Transverse colon (tissue), 4 donors: ENCODE measurements around the gene HELZ. TPM values are rescaled to one million over a fixed set of nuclear protein-coding genes. Genes with fewer than 3 reads are reported as not detected.

Experiments
- DNase-seq: peaks from one replicate; pipeline ENCODE4 v3.0.0-alpha.2; 2019
- H3K27ac ChIP-seq, 4 donors: fragments of 200-600 bp; sonication (generic); 2 replicates each; pipeline ENCODE4 v1.5.1; 2016 to 2018; ENCODE audit warnings: inconsistent platforms in 4 of 4
- H3K27me3 ChIP-seq: fragments of 200-600 bp; sonication (generic); 2 replicates; pipeline ENCODE4 v1.5.1; 2017; ENCODE audit warnings: inconsistent platforms
- H3K36me3 ChIP-seq, 4 donors: fragments of 200-600 bp; sonication (generic); 2 replicates each; pipeline ENCODE4 v1.5.1; 2017 to 2019; ENCODE audit warnings: inconsistent platforms in 4 of 4
- H3K4me1 ChIP-seq, 4 donors: fragments of 200-600 bp; sonication (generic); 2 replicates each; pipeline ENCODE4 v1.5.1; 2017 to 2020; ENCODE audit warnings: inconsistent platforms in 4 of 4
- H3K4me3 ChIP-seq, 4 donors: fragments of 200-600 bp; sonication (generic); 1 replicate in 1 of 4; 2 replicates in 3 of 4; pipeline versions ENCODE4 v1.5.1 to v1.6.1; 2017 to 2019; ENCODE audit warnings: inconsistent platforms in 4 of 4
- H3K9me3 ChIP-seq, 2 donors: fragments of 200-600 bp; sonication (generic); 2 replicates each; pipeline ENCODE4 v1.5.1; 2017 to 2019; ENCODE audit warnings: inconsistent platforms in 2 of 2
- EP300 ChIP-seq: sonication (generic); formaldehyde crosslinking; IDR thresholded peaks from one replicate; pipeline ENCODE4 v1.6.1; 2017; ENCODE audit warnings: antibody characterized with exemption, low read depth
- POLR2A ChIP-seq: fragments of 450-650 bp; IDR thresholded peaks from one replicate; pipeline ENCODE4 v1.6.1; 2016; ENCODE audit warnings: antibody characterized with exemption, mild to moderate bottlenecking, moderate library complexity
- POLR2AphosphoS5 ChIP-seq, 3 donors: sonication (generic); formaldehyde crosslinking; IDR thresholded peaks; one replicate each; pipeline ENCODE4 v1.6.1; 2016; ENCODE audit warnings: antibody characterized with exemption in 3 of 3
- WGBS, 2 donors: methylation state at CpG; one replicate each; pipeline ENCODE4 v1.1.5; 2018; ENCODE audit warnings: low coverage in 1 of 2; 5-methylcytosine and 5-hydroxymethylcytosine counted together
- in situ Hi-C, 4 donors: fragments of 200-750 bp; cut with MboI; loops; one replicate each; pipeline versions ENCODE4 v1.15.0 to v1.15.1; 2017; ENCODE audit warnings: low sequenced_read_pairs in 3 of 4, low pct_ligation_motif_present in 1 of 4, low pct_unique_long_range_greater_than_20kb in 1 of 4
- intact Hi-C: fragments of 100-400 bp; cut with DNase I; formaldehyde crosslinking; loops from one replicate; pipeline ENCODE4 v1.15.1; 2023; ENCODE audit warnings: low total_unique reads
- total RNA-seq, 4 donors: library from RNA; depleted of rRNA; stranded (reverse); fragments of >200 nt; gene quantifications; one replicate each; pipeline ENCODE4 v1.1.0, GENCODE V29; 2016
- TF ChIP-seq, protein P1 (sequence below), 5 experiments: fragments of 200-600 bp in 3 of 5; fragments of 450-650 bp in 2 of 5; sonication (generic) in 3 of 5; IDR thresholded peaks; 1 replicate in 2 of 5; 2 replicates in 3 of 5; pipeline ENCODE4 v1.5.1; 2016 to 2017; ENCODE audit warnings: antibody characterized with exemption in 5 of 5, inconsistent platforms in 3 of 5, mild to moderate bottlenecking in 2 of 5, moderate library complexity in 1 of 5

The HELZ gene
- total RNA-seq, 4 donors from 2014 or later, result 31.8 to 126 (median 56.0) TPM

DNA sequence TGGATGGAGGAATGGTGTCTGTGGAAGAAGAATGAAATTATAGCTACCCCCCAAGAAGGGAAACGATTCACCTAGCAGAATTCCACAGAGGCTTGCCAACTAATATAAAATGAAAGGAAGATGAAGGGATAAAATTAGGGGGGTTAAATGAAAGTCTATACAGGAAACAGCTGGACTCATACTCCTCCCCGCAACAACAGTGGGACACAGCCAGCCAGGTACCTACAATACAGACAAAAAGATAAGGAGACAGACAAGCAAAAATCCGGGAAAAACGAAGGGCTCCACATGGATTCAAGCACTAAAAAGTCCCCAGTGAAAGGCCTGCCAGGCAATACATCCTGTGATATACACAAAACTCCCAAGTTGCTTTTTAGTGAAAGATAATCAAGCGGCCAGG is 152.7 kb downstream of the HELZ start:
- 80 to 93% methylated on average over 1 to 5 of the region's 5 CpGs for WGBS, 2 donors
- Histone ChIP-seq H3K27ac (no peak overlapping the region), H3K36me3 (peaks cover 0 to 10% (median 0%) of the 10 kb centered on the region in 4 donors), H3K9me3 (no peaks in the 10 kb centered on the region), H3K27me3 (no peaks in the 10 kb centered on the region), H3K4me3 (no peak overlapping the region), H3K4me1 (no peaks in the 10 kb centered on the region)
- intact Hi-C loops, result no loop called here
- no peak for TF ChIP-seq POLR2AphosphoS5 (IDR thresholded peaks at IDR 0.05)
- TF ChIP-seq POLR2A, result no peak
- TF ChIP-seq, protein P1, sequence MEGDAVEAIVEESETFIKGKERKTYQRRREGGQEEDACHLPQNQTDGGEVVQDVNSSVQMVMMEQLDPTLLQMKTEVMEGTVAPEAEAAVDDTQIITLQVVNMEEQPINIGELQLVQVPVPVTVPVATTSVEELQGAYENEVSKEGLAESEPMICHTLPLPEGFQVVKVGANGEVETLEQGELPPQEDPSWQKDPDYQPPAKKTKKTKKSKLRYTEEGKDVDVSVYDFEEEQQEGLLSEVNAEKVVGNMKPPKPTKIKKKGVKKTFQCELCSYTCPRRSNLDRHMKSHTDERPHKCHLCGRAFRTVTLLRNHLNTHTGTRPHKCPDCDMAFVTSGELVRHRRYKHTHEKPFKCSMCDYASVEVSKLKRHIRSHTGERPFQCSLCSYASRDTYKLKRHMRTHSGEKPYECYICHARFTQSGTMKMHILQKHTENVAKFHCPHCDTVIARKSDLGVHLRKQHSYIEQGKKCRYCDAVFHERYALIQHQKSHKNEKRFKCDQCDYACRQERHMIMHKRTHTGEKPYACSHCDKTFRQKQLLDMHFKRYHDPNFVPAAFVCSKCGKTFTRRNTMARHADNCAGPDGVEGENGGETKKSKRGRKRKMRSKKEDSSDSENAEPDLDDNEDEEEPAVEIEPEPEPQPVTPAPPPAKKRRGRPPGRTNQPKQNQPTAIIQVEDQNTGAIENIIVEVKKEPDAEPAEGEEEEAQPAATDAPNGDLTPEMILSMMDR (IDR thresholded peaks at IDR 0.05), result no peak
- TF ChIP-seq EP300, result no peak
- in situ Hi-C loops, result no loop called here
- DNase-seq, result no peak

DNA sequence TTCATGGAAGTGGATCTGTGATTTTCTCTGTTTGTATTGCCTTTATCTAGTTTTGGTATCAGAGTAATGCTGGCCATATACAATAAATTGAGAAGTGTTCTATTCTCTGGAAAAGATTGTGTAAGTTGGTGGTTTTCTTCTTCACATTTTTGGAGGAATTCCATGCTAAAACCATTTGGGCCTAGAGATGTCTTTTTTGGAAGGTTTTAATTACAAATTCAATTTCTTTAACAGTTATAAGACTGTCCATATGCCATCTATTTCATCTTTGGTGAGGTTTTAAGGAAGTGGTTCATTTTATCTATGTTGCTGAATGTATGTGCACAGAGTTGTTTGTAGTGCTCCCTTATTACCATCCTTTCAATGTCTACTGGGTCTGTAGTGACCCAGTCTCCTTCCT is 154.7 kb downstream of the HELZ start:
- Histone ChIP-seq H3K36me3 (peaks cover 0 to 28% (median 2%) of the 10 kb centered on the region in 4 donors), H3K27me3 (no peaks in the 10 kb centered on the region), H3K9me3 (no peaks in the 10 kb centered on the region), H3K27ac (no peak overlapping the region), H3K4me3 (no peak overlapping the region), H3K4me1 (no peaks in the 10 kb centered on the region)
- no peak for DNase-seq
- intact Hi-C loops, result no loop called here
- in situ Hi-C loops, result no loop called here
- TF ChIP-seq EP300, result no peak
- no peak for TF ChIP-seq POLR2AphosphoS5 (IDR thresholded peaks at IDR 0.05)
- TF ChIP-seq POLR2A, result no peak
- TF ChIP-seq, protein P1 (IDR thresholded peaks at IDR 0.05), result no peak

DNA sequence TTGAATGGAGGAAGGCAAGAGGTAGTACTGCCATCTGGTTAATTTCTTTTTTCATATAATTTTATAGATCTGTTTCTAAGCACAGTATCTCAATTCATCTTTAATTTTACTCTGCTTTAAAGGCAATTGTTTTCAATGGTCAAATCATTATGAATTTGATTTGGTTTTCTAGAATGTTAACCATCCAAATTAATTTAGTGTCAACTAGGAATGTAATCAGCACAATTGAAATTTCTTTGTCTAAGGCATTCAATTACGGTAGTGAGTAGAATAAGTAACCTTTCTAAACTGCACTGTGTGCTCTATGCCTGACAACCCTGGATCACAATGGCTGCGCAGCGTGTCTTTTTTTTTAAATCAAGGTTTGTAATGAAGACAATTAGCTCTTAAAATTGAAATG is 156.4 kb downstream of the HELZ start:
- H3K9me3 ChIP-seq, result no peaks in the 10 kb centered on the region
- in situ Hi-C loops (no loop called here), intact Hi-C loops (no loop called here)
- no peaks in the 10 kb centered on the region for H3K27me3 ChIP-seq
- DNase-seq, result no peak
- no peak overlapping the region for H3K27ac ChIP-seq
- peaks cover 0 to 31% (median 2%) of the 10 kb centered on the region in 4 donors for H3K36me3 ChIP-seq
- WGBS, 2 donors, result 99 to 100% methylated on average over 1 to 3 of the region's 3 CpGs
- TF ChIP-seq, protein P1 (IDR thresholded peaks at IDR 0.05), result no peak
- TF ChIP-seq POLR2A (no peak), EP300 (no peak), POLR2AphosphoS5 (IDR thresholded peaks at IDR 0.05) (no peak)
- no peaks in the 10 kb centered on the region for H3K4me1 ChIP-seq
- no peak overlapping the region for H3K4me3 ChIP-seq

DNA sequence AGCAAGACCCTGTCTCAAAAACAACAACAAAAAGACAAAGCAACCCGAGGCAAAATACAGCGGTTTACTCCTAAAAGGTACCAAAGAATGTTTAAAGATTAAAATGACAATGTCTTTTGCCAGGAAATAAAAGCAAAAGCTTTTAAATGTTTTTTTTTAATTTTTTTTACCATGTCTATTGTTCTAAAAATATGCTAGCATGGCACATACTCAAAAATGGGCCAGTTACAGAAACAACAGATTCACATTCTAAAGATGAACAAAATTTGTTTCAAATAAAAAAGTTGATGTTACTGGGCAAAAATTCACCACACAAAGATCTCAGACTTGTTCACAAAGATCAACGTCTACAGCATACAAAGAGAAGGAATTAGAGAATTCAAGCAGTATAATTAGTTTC is 159.6 kb downstream of the HELZ start:
- Histone ChIP-seq H3K9me3 (no peaks in the 10 kb centered on the region), H3K4me1 (no peaks in the 10 kb centered on the region), H3K27ac (no peak overlapping the region), H3K36me3 (peaks cover 0 to 29% (median 5%) of the 10 kb centered on the region in 4 donors), H3K27me3 (no peaks in the 10 kb centered on the region), H3K4me3 (no peak overlapping the region)
- no peak for DNase-seq
- 90 to 100% methylated on average over 3 of the region's 3 CpGs for WGBS, 2 donors
- TF ChIP-seq POLR2AphosphoS5 (IDR thresholded peaks at IDR 0.05) (no peak), POLR2A (no peak), EP300 (no peak)
- TF ChIP-seq, protein P1 (IDR thresholded peaks at IDR 0.05), result no peak
- intact Hi-C loops (no loop called here), in situ Hi-C loops (no loop called here)
